SK-N-SH treated with all-trans-retinoic acid at 6 μM for 48 hours (cell line): ENCODE results near the gene FAM186B.

ENCODE experiments used
- CSDC2 ChIP-seq: fragments of 250-450 bp; sonication (Bioruptor Pico); IDR thresholded peaks from 2 replicates; pipeline ENCODE4 v1.5.0; 2020; ENCODE audit warnings: mild to moderate bottlenecking, moderate library complexity
- GLIS3 ChIP-seq: fragments of 250-450 bp; sonication (Bioruptor Pico); IDR thresholded peaks from 2 replicates; pipeline ENCODE4 v1.5.0; 2020; ENCODE audit warnings: mild to moderate bottlenecking, moderate library complexity
- ISL1 ChIP-seq: fragments of 250-450 bp; sonication (Bioruptor Pico); IDR thresholded peaks from 2 replicates; pipeline ENCODE4 v2.1.2; 2022; ENCODE audit warnings: mild to moderate bottlenecking, moderate library complexity
- PPARA ChIP-seq: fragments of 250-450 bp; sonication (Bioruptor Pico); IDR thresholded peaks from 2 replicates; pipeline ENCODE4 v1.5.0; 2020; ENCODE audit warnings: mild to moderate bottlenecking, borderline replicate concordance
- RARB ChIP-seq: fragments of 250-450 bp; sonication (Bioruptor Pico); IDR thresholded peaks from 2 replicates; pipeline ENCODE4 v1.8.0; 2021; ENCODE audit warnings: mild to moderate bottlenecking, moderate library complexity
- SNAI2 ChIP-seq: fragments of 250-450 bp; sonication (Bioruptor Pico); IDR thresholded peaks from 2 replicates; pipeline ENCODE4 v1.5.0; 2020; ENCODE audit warnings: mild to moderate bottlenecking, moderate library complexity
- TCF4 ChIP-seq: fragments of 250-450 bp; sonication (Bioruptor Pico); IDR thresholded peaks from 2 replicates; pipeline ENCODE4 v1.8.0; 2021; ENCODE audit warnings: mild to moderate bottlenecking, moderate library complexity, borderline replicate concordance
- ZC3H10 ChIP-seq: fragments of 250-450 bp; sonication (Bioruptor Pico); IDR thresholded peaks from 2 replicates; pipeline ENCODE4 v1.5.1; 2021; ENCODE audit warnings: mild to moderate bottlenecking, moderate library complexity
- ZFP3 ChIP-seq: fragments of 250-450 bp; sonication (Bioruptor Pico); IDR thresholded peaks from 2 replicates; pipeline ENCODE4 v1.5.0; 2020; ENCODE audit warnings: mild to moderate bottlenecking, moderate library complexity
- ZFP30 ChIP-seq: fragments of 450-650 bp; formaldehyde crosslinking; IDR thresholded peaks from 2 replicates; pipeline ENCODE4 v1.5.0; 2022; ENCODE audit warnings: mild to moderate bottlenecking, moderate library complexity
- ZNF70 ChIP-seq: fragments of 450-650 bp; formaldehyde crosslinking; IDR thresholded peaks from 2 replicates; pipeline ENCODE4 v1.5.0; 2020; ENCODE audit warnings: mild to moderate bottlenecking, moderate library complexity
- ZNF8 ChIP-seq: fragments of 450-650 bp; formaldehyde crosslinking; IDR thresholded peaks from 2 replicates; pipeline ENCODE4 v1.5.0; 2020; ENCODE audit warnings: mild to moderate bottlenecking, moderate library complexity
- TF ChIP-seq, protein P1 (sequence below): fragments of 250-450 bp; sonication (Bioruptor Pico); IDR thresholded peaks from 2 replicates; pipeline ENCODE4 v1.5.1; 2020; ENCODE audit warnings: low read depth, mild to moderate bottlenecking, moderate library complexity
- TF ChIP-seq, protein P2 (sequence below): fragments of 250-450 bp; sonication (Bioruptor Pico); IDR thresholded peaks from 2 replicates; pipeline ENCODE4 v1.8.0; 2020; ENCODE audit warnings: mild to moderate bottlenecking, moderate library complexity, borderline replicate concordance

DNA sequence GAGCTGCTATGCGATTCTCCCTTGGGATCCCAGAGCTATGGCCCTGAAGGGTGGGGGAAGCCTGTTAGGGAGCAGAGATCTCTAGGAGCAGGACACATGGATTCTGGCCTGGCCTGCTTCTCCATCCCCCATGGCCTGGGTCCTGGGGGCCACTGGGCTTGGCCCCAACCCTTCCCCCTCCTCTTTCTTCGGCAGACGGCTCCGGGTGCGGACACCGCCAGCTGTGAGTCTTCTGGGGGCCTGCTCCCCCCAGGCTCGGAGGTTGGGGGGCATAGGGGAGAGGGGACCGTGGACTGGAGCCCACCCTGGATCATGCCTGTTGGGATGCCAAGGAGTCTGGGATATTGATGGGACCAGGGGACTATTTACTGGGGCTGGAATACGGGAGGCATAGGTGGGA is 27.0 kb upstream of the FAM186B start:
- TF ChIP-seq, protein P1, sequence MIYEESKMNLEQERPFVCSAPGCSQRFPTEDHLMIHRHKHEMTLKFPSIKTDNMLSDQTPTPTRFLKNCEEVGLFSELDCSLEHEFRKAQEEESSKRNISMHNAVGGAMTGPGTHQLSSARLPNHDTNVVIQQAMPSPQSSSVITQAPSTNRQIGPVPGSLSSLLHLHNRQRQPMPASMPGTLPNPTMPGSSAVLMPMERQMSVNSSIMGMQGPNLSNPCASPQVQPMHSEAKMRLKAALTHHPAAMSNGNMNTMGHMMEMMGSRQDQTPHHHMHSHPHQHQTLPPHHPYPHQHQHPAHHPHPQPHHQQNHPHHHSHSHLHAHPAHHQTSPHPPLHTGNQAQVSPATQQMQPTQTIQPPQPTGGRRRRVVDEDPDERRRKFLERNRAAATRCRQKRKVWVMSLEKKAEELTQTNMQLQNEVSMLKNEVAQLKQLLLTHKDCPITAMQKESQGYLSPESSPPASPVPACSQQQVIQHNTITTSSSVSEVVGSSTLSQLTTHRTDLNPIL (CRISPR knock-in tag): no peak
- TF ChIP-seq, protein P2, sequence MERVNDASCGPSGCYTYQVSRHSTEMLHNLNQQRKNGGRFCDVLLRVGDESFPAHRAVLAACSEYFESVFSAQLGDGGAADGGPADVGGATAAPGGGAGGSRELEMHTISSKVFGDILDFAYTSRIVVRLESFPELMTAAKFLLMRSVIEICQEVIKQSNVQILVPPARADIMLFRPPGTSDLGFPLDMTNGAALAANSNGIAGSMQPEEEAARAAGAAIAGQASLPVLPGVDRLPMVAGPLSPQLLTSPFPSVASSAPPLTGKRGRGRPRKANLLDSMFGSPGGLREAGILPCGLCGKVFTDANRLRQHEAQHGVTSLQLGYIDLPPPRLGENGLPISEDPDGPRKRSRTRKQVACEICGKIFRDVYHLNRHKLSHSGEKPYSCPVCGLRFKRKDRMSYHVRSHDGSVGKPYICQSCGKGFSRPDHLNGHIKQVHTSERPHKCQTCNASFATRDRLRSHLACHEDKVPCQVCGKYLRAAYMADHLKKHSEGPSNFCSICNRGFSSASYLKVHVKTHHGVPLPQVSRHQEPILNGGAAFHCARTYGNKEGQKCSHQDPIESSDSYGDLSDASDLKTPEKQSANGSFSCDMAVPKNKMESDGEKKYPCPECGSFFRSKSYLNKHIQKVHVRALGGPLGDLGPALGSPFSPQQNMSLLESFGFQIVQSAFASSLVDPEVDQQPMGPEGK (CRISPR knock-in tag): no peak
- TF ChIP-seq RARB (CRISPR knock-in tag): no peak
- no peak for TF ChIP-seq ZC3H10
- TF ChIP-seq ZFP30 (CRISPR knock-in tag): no peak
- no peak for TF ChIP-seq ZFP3 (CRISPR knock-in tag)
- TF ChIP-seq ZNF70 (CRISPR knock-in tag): no peak
- TF ChIP-seq GLIS3 (CRISPR knock-in tag): no peak
- no peak for TF ChIP-seq PPARA
- TF ChIP-seq TCF4 (CRISPR knock-in tag): no peak
- TF ChIP-seq ZNF8: no peak
- no peak for TF ChIP-seq SNAI2 (CRISPR knock-in tag)
- TF ChIP-seq CSDC2: no peak
- no peak for TF ChIP-seq ISL1 (CRISPR knock-in tag)
